ENCODE results near the gene NRXN3. TPM values are rescaled to one million over a fixed set of nuclear protein-coding genes. Genes with fewer than 3 reads are reported as not detected.

The NRXN3 gene
- total RNA-seq, 1 experiment from 2014 or later: 1.1 TPM

GRCh38 chr14:78618368-78618767, 448.2 kb downstream of the NRXN3 start:
- no peak overlapping the region for H3K27ac ChIP-seq (ENCODE audit: low read length)
- intact Hi-C loops (cut with micrococcal nuclease): no loop called here
- ATAC-seq (no peak), DNase-seq (no peak)
- H3K4me3 ChIP-seq (ENCODE audit: low read length): no peak overlapping the region
- H2AFZ ChIP-seq (ENCODE audit: low read length): no peak overlapping the region
- no peaks in the 10 kb centered on the region for H3K9me3 ChIP-seq (ENCODE audit: low read length)
- H3K27me3 ChIP-seq (ENCODE audit: low read length): no peaks in the 10 kb centered on the region
- no peaks in the 10 kb centered on the region for H3K79me2 ChIP-seq (ENCODE audit: low read length)
- H3K9me2 ChIP-seq (replicated peaks; ENCODE audit: low read length): no peaks in the 10 kb centered on the region
- ChIA-PET CTCF (no interaction called here), POLR2A (ENCODE audit: unreplicated experiment) (no interaction called here)
- no peaks in the 10 kb centered on the region for H3K4me1 ChIP-seq (ENCODE audit: insufficient read depth, low read length)
- H3K4me2 ChIP-seq (ENCODE audit: low read length): no peak overlapping the region
- no peaks in the 10 kb centered on the region for H4K20me1 ChIP-seq (ENCODE audit: low read length)
- H3F3A ChIP-seq (ENCODE audit: low read length, unreplicated experiment): no peaks in the 10 kb centered on the region
- H3K9ac ChIP-seq (ENCODE audit: low read length): no peak overlapping the region
- BruUV-seq (replicated peaks): no TSS peak
- no peak for TF ChIP-seq EZH2phosphoT487 (IDR thresholded peaks at IDR 0.05; ENCODE audit: borderline replicate concordance, low read length)
- TF ChIP-seq EZH2 (IDR thresholded peaks at IDR 0.05; ENCODE audit: low read length, unreplicated experiment): no peak
- no peak for TF ChIP-seq CTCF (conservative IDR thresholded peaks at IDR 0.05; ENCODE audit: low read depth, low read length)
- no peaks in the 10 kb centered on the region for H3K36me3 ChIP-seq (ENCODE audit: low read depth, low read length)

GRCh38 chr14:78627114-78627513, 456.9 kb downstream of the NRXN3 start:
- Histone ChIP-seq H3K4me1 (ENCODE audit: insufficient read depth, low read length) (no peaks in the 10 kb centered on the region), H3K9me2 (replicated peaks; ENCODE audit: low read length) (no peaks in the 10 kb centered on the region), H3K4me3 (ENCODE audit: low read length) (no peak overlapping the region), H3K79me2 (ENCODE audit: low read length) (no peaks in the 10 kb centered on the region), H3F3A (ENCODE audit: low read length, unreplicated experiment) (no peaks in the 10 kb centered on the region), H3K9me3 (ENCODE audit: low read length) (no peaks in the 10 kb centered on the region), H3K36me3 (ENCODE audit: low read depth, low read length) (no peaks in the 10 kb centered on the region), H3K27ac (ENCODE audit: low read length) (no peak overlapping the region), H2AFZ (ENCODE audit: low read length) (no peak overlapping the region), H3K27me3 (ENCODE audit: low read length) (no peaks in the 10 kb centered on the region), H3K9ac (ENCODE audit: low read length) (no peak overlapping the region), H3K4me2 (ENCODE audit: low read length) (no peak overlapping the region), H4K20me1 (ENCODE audit: low read length) (no peaks in the 10 kb centered on the region)
- intact Hi-C loops (cut with micrococcal nuclease): no loop called here
- ChIA-PET CTCF (no interaction called here), POLR2A (ENCODE audit: unreplicated experiment) (no interaction called here)
- DNase-seq (no peak), ATAC-seq (no peak)
- no peak for TF ChIP-seq CTCF (conservative IDR thresholded peaks at IDR 0.05; ENCODE audit: low read depth, low read length)
- TF ChIP-seq EZH2phosphoT487 (IDR thresholded peaks at IDR 0.05; ENCODE audit: borderline replicate concordance, low read length): no peak
- TF ChIP-seq EZH2 (IDR thresholded peaks at IDR 0.05; ENCODE audit: low read length, unreplicated experiment): no peak
- BruUV-seq (replicated peaks): no TSS peak

- intact Hi-C loops (cut with micrococcal nuclease): no loop called here
- H3K4me3 ChIP-seq (ENCODE audit: low read length): no peak overlapping the region
- CTCF ChIA-PET: no interaction called here
- H3K36me3 ChIP-seq (ENCODE audit: low read depth, low read length): no peaks in the 10 kb centered on the region
- POLR2A ChIA-PET (ENCODE audit: unreplicated experiment): no interaction called here
- no peaks in the 10 kb centered on the region for H3K4me1 ChIP-seq (ENCODE audit: insufficient read depth, low read length)
- H3K4me2 ChIP-seq (ENCODE audit: low read length): no peak overlapping the region
- H3K9me2 ChIP-seq (replicated peaks; ENCODE audit: low read length): no peaks in the 10 kb centered on the region
- no peaks in the 10 kb centered on the region for H4K20me1 ChIP-seq (ENCODE audit: low read length)
- H3K9me3 ChIP-seq (ENCODE audit: low read length): no peaks in the 10 kb centered on the region
- no peak overlapping the region for H3K9ac ChIP-seq (ENCODE audit: low read length)
- DNase-seq (no peak), ATAC-seq (no peak)
- TF ChIP-seq EZH2phosphoT487 (IDR thresholded peaks at IDR 0.05; ENCODE audit: borderline replicate concordance, low read length): no peak
- no peak for TF ChIP-seq EZH2 (IDR thresholded peaks at IDR 0.05; ENCODE audit: low read length, unreplicated experiment)
- TF ChIP-seq CTCF (conservative IDR thresholded peaks at IDR 0.05; ENCODE audit: low read depth, low read length): no peak
- no peak overlapping the region for H3K27ac ChIP-seq (ENCODE audit: low read length)
- no peaks in the 10 kb centered on the region for H3K79me2 ChIP-seq (ENCODE audit: low read length)
- BruUV-seq (replicated peaks): no TSS peak
- H2AFZ ChIP-seq (ENCODE audit: low read length): no peak overlapping the region
- no peaks in the 10 kb centered on the region for H3F3A ChIP-seq (ENCODE audit: low read length, unreplicated experiment)
- no peaks in the 10 kb centered on the region for H3K27me3 ChIP-seq (ENCODE audit: low read length)
Measured at GRCh38 chr14:78631551-78631950, 461.4 kb downstream of the NRXN3 start.
